ENCODE results near the gene CCDC61. TPM values are rescaled to one million over a fixed set of nuclear protein-coding genes. Genes with fewer than 3 reads are reported as not detected.

Gene CCDC61
- total and polyA plus RNA-seq, 2 experiments from 2014 or later, result 5.8 to 8.8 TPM

- H3K27me3 ChIP-seq, result peaks cover 54% of the 10 kb centered on the region
- TF ChIP-seq CTCF (IDR thresholded peaks at IDR 0.05; ENCODE audit: low read depth, low read length), result no peak
- no peak for DNase-seq (ENCODE audit: low read depth in 1 of 2, low spot score in 1 of 2)
These were observed 23.9 kb upstream of the CCDC61 start for GRCh38 chr19:45971260-45971902.

GRCh38 chr19:45972081-45972946 is 23.0 kb upstream of the CCDC61 start:
- TF ChIP-seq CTCF (IDR thresholded peaks at IDR 0.05; ENCODE audit: low read depth, low read length), result no peak
- no peaks in the 10 kb centered on the region for H3K4me1 ChIP-seq (ENCODE audit: low read depth)
- no peaks in the 10 kb centered on the region for H3K9me3 ChIP-seq (ENCODE audit: low read depth)
- H3K27me3 ChIP-seq, result peaks cover 58% of the 10 kb centered on the region
- H3K36me3 ChIP-seq, result no peaks in the 10 kb centered on the region
- peak overlapping the region; percentile 19 for H3K4me3 ChIP-seq
- DNase-seq (ENCODE audit: low read depth in 1 of 2, low spot score in 1 of 2), result no peak
- H3K27ac ChIP-seq, result no peak overlapping the region

More at GRCh38 chr19:45971260-45971902, 23.9 kb upstream of the CCDC61 start:
- no peaks in the 10 kb centered on the region for H3K36me3 ChIP-seq
- no peak overlapping the region for H3K27ac ChIP-seq
- H3K4me3 ChIP-seq, result no peak overlapping the region
- H3K4me1 ChIP-seq (ENCODE audit: low read depth), result no peaks in the 10 kb centered on the region
- no peaks in the 10 kb centered on the region for H3K9me3 ChIP-seq (ENCODE audit: low read depth)

- H3K4me3 ChIP-seq, result peak overlapping the region; percentile 19
- H3K27ac ChIP-seq, result no peak overlapping the region
- H3K4me1 ChIP-seq (ENCODE audit: low read depth), result no peaks in the 10 kb centered on the region
- H3K27me3 ChIP-seq, result peaks cover 58% of the 10 kb centered on the region
- DNase-seq (ENCODE audit: low read depth in 1 of 2, low spot score in 1 of 2), result no peak
- no peaks in the 10 kb centered on the region for H3K36me3 ChIP-seq
- TF ChIP-seq CTCF (IDR thresholded peaks at IDR 0.05; ENCODE audit: low read depth, low read length), result no peak
- no peaks in the 10 kb centered on the region for H3K9me3 ChIP-seq (ENCODE audit: low read depth)
These were observed 22.2 kb upstream of the CCDC61 start for GRCh38 chr19:45972947-45973540.

- no peaks in the 10 kb centered on the region for H3K4me1 ChIP-seq (ENCODE audit: low read depth)
- H3K9me3 ChIP-seq (ENCODE audit: low read depth), result no peaks in the 10 kb centered on the region
- H3K27ac ChIP-seq, result no peak within 1 kb of the TSS
- peaks cover 58% of the 10 kb centered on the region for H3K27me3 ChIP-seq
- H3K36me3 ChIP-seq, result no peaks in the 10 kb centered on the region
- no peak for TF ChIP-seq CTCF (IDR thresholded peaks at IDR 0.05; ENCODE audit: low read depth, low read length)
- DNase-seq (ENCODE audit: low read depth in 1 of 2, low spot score in 1 of 2), result peak; percentile 78
- peak within 1 kb of the TSS; percentile 37 for H3K4me3 ChIP-seq
These were observed 21.5 kb upstream of the CCDC61 start, which contains the start of gene NOVA2 for GRCh38 chr19:45973553-45974338. TSS of gene NOVA2 (minus strand) at chr19:45973865. CDS start at chr19:45973351, 514 bp downstream.
